Lower lobe of right lung (tissue), 2 donors: Measurements from ENCODE around the gene CLNS1A. TPM values are rescaled to one million over a fixed set of nuclear protein-coding genes. Genes with fewer than 3 reads are reported as not detected.

Experiments used
- ATAC-seq, 2 donors: fragments of 200-7000 bp; cut with Tn5 transposase; one replicate each; pipeline ENCODE4 v1.9.1; 2020 to 2022; ENCODE audit warnings: mild to moderate bottlenecking in 2 of 2, moderate library complexity in 2 of 2
- DNase-seq: peaks from one replicate; pipeline ENCODE4 v3.0.0-alpha.2; 2020
- H3K27ac ChIP-seq: fragments of 200-600 bp; one replicate; pipeline ENCODE4 v1.8.0; 2022
- H3K27me3 ChIP-seq: fragments of 200-600 bp; one replicate; pipeline ENCODE4 v1.8.0; 2022; ENCODE audit warnings: low read depth
- H3K36me3 ChIP-seq: fragments of 200-600 bp; one replicate; pipeline ENCODE4 v1.8.0; 2022; ENCODE audit warnings: mild to moderate bottlenecking
- H3K4me1 ChIP-seq: fragments of 200-600 bp; one replicate; pipeline ENCODE4 v1.8.0; 2022
- H3K4me3 ChIP-seq: fragments of 200-600 bp; one replicate; pipeline ENCODE4 v1.8.0; 2022; ENCODE audit warnings: mild to moderate bottlenecking
- H3K9me3 ChIP-seq: fragments of 200-600 bp; one replicate; pipeline ENCODE4 v1.8.0; 2022
- intact Hi-C: fragments of 100-400 bp; cut with DNase I; formaldehyde crosslinking; loops from one replicate; pipeline ENCODE4 v1.11.0; 2022
- total RNA-seq: library from RNA; stranded (reverse); fragmentation: NEBNext Ultra II Directional; extraction: Animal tissue kit (Norgen Biotek cat#: 25700); gene quantifications from one replicate; pipeline ENCODE4 v1.2.1, GENCODE V29; 2021
- TF ChIP-seq, protein P1 (sequence below): fragments of 200-600 bp; IDR thresholded peaks from one replicate; pipeline ENCODE4 v1.8.0; 2022; ENCODE audit warnings: antibody characterized with exemption, mild to moderate bottlenecking
- donor health status: DM: no; HTN: yes; CAD: no; lungs with severe emphysema.

Gene CLNS1A
- total RNA-seq, 1 donor from 2014 or later, result 72.6 TPM

DNA sequence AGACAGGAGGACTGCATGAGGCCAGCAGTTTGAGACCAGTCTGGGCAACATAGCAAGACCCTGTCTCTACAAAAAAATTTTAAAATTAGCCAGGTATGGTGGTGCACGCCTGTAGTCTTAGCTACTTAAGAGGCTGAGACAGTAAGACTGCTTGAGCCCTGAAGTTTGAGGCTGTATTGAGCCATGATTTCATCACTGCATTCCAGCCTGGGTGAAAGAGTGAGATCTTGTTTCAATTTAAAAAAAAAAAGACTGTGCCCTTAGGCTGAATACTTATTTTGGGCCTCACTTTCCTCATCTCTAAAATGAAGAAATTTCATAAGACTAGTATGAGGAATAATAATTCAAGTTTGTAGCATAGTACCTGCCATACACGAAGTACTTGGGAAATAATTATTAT is 41.0 kb downstream of the CLNS1A start:
- TF ChIP-seq, protein P1, sequence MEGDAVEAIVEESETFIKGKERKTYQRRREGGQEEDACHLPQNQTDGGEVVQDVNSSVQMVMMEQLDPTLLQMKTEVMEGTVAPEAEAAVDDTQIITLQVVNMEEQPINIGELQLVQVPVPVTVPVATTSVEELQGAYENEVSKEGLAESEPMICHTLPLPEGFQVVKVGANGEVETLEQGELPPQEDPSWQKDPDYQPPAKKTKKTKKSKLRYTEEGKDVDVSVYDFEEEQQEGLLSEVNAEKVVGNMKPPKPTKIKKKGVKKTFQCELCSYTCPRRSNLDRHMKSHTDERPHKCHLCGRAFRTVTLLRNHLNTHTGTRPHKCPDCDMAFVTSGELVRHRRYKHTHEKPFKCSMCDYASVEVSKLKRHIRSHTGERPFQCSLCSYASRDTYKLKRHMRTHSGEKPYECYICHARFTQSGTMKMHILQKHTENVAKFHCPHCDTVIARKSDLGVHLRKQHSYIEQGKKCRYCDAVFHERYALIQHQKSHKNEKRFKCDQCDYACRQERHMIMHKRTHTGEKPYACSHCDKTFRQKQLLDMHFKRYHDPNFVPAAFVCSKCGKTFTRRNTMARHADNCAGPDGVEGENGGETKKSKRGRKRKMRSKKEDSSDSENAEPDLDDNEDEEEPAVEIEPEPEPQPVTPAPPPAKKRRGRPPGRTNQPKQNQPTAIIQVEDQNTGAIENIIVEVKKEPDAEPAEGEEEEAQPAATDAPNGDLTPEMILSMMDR, result no peak
- Histone ChIP-seq H3K9me3 (no peaks in the 10 kb centered on the region), H3K4me3 (no peak overlapping the region), H3K27ac (no peak overlapping the region), H3K27me3 (no peaks in the 10 kb centered on the region), H3K4me1 (no peaks in the 10 kb centered on the region), H3K36me3 (no peaks in the 10 kb centered on the region)
- ATAC-seq (no peak), DNase-seq (no peak)
- intact Hi-C loops, result no loop called here

DNA sequence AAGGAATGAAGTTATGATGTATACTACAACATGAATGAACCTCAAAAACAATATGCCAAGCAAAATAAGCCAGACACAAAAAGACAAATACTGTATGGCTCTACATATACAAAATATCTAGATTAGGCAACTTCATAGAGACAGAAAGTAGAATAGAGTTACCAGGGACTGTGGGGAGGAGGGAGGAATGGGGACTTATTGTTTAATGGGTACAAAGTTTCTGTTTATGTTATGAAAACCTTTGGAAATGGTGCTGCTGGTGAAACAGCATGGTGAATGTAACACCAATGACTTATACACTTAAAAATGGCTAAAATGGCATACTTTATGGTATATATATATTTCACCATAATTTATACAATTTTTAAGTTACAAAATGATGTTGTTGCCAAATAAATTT is 43.7 kb downstream of the CLNS1A start:
- no peak for ATAC-seq
- no peak for DNase-seq
- Histone ChIP-seq H3K4me1 (peaks cover 13% of the 10 kb centered on the region), H3K27ac (no peak overlapping the region), H3K9me3 (no peaks in the 10 kb centered on the region), H3K27me3 (no peaks in the 10 kb centered on the region), H3K36me3 (no peaks in the 10 kb centered on the region), H3K4me3 (no peak overlapping the region)
- intact Hi-C loops, result no loop called here
- TF ChIP-seq, protein P1, result no peak

DNA sequence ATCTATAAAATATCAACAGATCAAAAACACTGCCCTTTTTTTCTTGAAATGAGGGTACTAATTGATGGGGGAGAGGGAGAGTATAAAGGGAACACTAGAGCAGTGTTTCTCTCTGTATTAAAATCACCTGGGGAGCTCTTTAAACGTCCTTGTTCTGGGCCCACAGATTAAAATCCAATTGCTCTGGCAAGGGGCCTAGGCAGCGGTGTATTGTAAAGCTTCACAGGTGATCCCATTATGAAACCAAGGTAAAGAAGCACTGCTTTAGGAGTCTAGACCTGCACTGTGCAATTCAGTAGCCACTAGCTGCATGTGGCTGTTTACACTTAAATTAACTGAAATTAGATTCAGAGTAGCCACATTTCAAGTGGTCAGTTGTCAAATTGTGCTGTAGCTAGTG is 44.9 kb downstream of the CLNS1A start:
- TF ChIP-seq, protein P1, result no peak
- intact Hi-C loops, result no loop called here
- no peak for ATAC-seq

GRCh38 chr11:77590194-77590782 is 47.3 kb downstream of the CLNS1A start:
- TF ChIP-seq, protein P1, result no peak
- ATAC-seq (peak; percentile 33 to 34), DNase-seq (no peak)
- intact Hi-C loops, result no loop called here
- Histone ChIP-seq H3K9me3 (no peaks in the 10 kb centered on the region), H3K36me3 (no peaks in the 10 kb centered on the region), H3K4me1 (peaks cover 17% of the 10 kb centered on the region), H3K27ac (peak overlapping the region; percentile 73), H3K4me3 (peak overlapping the region; percentile 84), H3K27me3 (no peaks in the 10 kb centered on the region)

More for the DNA sequence above, 44.9 kb downstream of the CLNS1A start:
- H3K9me3 ChIP-seq, result no peaks in the 10 kb centered on the region
- no peak for DNase-seq
- H3K4me1 ChIP-seq, result peaks cover 17% of the 10 kb centered on the region
- no peaks in the 10 kb centered on the region for H3K36me3 ChIP-seq
- no peaks in the 10 kb centered on the region for H3K27me3 ChIP-seq
- no peak overlapping the region for H3K27ac ChIP-seq
- no peak overlapping the region for H3K4me3 ChIP-seq

- Histone ChIP-seq H3K4me3 (peak within 1 kb of the TSS; percentile 84), H3K36me3 (no peaks in the 10 kb centered on the region), H3K9me3 (no peaks in the 10 kb centered on the region), H3K4me1 (peaks cover 17% of the 10 kb centered on the region), H3K27ac (peak within 1 kb of the TSS; percentile 73), H3K27me3 (no peaks in the 10 kb centered on the region)
- DNase-seq, result peak; percentile 90
- intact Hi-C loops, result no loop called here
- TF ChIP-seq, protein P1, result no peak
- peak; percentile 97 to 98 for ATAC-seq
Measured at GRCh38 chr11:77589521-77590193, 47.9 kb downstream of the CLNS1A start, which contains the start of gene AQP11. Gene AQP11, plus strand, starts transcription at chr11:77589953. Its CDS starts 40 bp downstream, at chr11:77589993.
